ENCODE results near the gene SLC17A3.

DNA sequence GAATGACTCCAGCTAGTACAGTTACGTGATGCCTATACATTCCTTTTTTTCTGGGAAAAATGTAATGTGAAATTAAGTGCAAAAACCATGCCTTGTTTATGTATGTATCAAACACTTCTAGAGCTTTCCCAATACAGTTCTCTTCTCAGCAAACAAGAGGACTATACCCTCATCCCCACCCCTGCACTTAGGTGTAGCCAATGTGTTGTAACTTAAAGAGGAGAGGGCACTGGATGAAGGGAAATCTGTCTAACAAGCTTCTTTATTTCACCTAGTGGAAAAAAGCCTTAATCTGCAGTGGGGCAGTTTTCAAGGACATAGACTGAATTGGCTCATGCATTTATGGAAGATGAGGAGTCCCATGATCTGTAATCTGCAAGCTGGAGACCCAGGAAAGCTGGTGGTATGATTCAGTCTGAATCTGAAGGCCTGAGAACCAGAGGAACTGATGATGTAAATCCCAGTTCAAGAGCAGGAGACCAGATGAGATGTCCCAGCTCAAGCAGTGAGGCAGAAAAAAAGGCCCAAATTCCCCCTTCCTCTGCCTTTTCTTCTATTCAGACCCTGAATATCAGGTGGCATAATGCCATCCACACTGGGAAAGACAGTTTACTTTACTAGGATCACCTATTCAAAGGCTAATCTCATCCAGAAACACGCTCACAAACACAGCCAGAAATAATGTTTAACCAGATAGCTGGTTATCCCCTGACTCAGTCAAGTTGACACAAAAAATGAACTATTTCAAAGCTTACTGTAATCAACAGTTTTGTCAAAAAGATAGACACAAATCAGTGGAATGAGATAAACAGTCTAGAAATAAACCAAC, 25.8 kb upstream of the SLC17A3 start:
- TF ChIP-seq POLR2A (IDR thresholded peaks at IDR 0.05; ENCODE audit: low read depth, low read length) (no peak), POLR2AphosphoS5 (IDR thresholded peaks at IDR 0.05; ENCODE audit: low read depth, low read length) (no peak), TAF1 (IDR thresholded peaks at IDR 0.05; ENCODE audit: low read depth, low read length) (no peak), SPI1 (IDR thresholded peaks at IDR 0.05; ENCODE audit: low read depth, low read length) (no peak), POU2F2 (IDR thresholded peaks at IDR 0.05; ENCODE audit: low read depth, low read length) (no peak), PAX5 (IDR thresholded peaks at IDR 0.05; ENCODE audit: insufficient read depth, low read length, severe bottlenecking) (no peak)

All from GM12891 (cell line).